ENCODE results near the gene AP2A1.

Gene AP2A1

GRCh38 chr19:49847731-49848696 is 81.2 kb downstream of the AP2A1 start:
- no peak overlapping the region for H3K18ac ChIP-seq (ENCODE audit: low read length)
- H3K23ac ChIP-seq (ENCODE audit: low read length) = no peak overlapping the region
- no peaks in the 10 kb centered on the region for H3K27me3 ChIP-seq (ENCODE audit: insufficient read depth, low read length)
- H2AFZ ChIP-seq (ENCODE audit: insufficient read depth, low read length, poor library complexity) = no peak overlapping the region
- no peak overlapping the region for H3K9ac ChIP-seq (ENCODE audit: low read length)
- no peaks in the 10 kb centered on the region for H3K9me3 ChIP-seq (ENCODE audit: insufficient read depth, low read depth, low read length)
- H4K12ac ChIP-seq (ENCODE audit: low read depth, low read length) = no peak overlapping the region
- H3K4me1 ChIP-seq (ENCODE audit: control insufficient read depth in 1 of 2, insufficient read depth in 2 of 2, low read length in 2 of 2) = peaks cover 7 to 17% of the 10 kb centered on the region in 2 experiments
- H3K27ac ChIP-seq (ENCODE audit: low read depth, low read length) = no peak overlapping the region
- no peak overlapping the region for H2BK12ac ChIP-seq (ENCODE audit: low read length)
- no peak overlapping the region for H3K4ac ChIP-seq (ENCODE audit: low read depth, low read length)
- DNase-seq = peak in 1 of 2 donors; percentile 58
- no peak overlapping the region for H3K4me3 ChIP-seq (ENCODE audit: low read depth, low read length)
- H3K14ac ChIP-seq (ENCODE audit: low read length) = no peak overlapping the region
- H3K79me1 ChIP-seq (ENCODE audit: low read length) = peaks cover 7% of the 10 kb centered on the region
- WGBS (ENCODE audit: extremely low coverage, insufficient coverage, insufficient read length) = no CpG with 5 or more reads among the region's 10 CpGs
- peaks cover 8 to 9% of the 10 kb centered on the region in 2 experiments for H3K36me3 ChIP-seq (ENCODE audit: control insufficient read depth in 1 of 2, insufficient read depth in 2 of 2, low read length in 2 of 2)
- H2BK5ac ChIP-seq (ENCODE audit: low read depth, low read length, poor library complexity) = no peak overlapping the region
- no peak overlapping the region for H4K91ac ChIP-seq (ENCODE audit: low read depth, low read length)
- peaks cover 12% of the 10 kb centered on the region for H3K79me2 ChIP-seq (ENCODE audit: control insufficient read depth, insufficient read depth, low read length, poor library complexity)
- H4K8ac ChIP-seq (ENCODE audit: low read depth, low read length) = no peak overlapping the region
- H2BK120ac ChIP-seq (ENCODE audit: insufficient read depth, low read length, poor library complexity) = no peak overlapping the region
- H3K4me2 ChIP-seq (ENCODE audit: low read length) = no peak overlapping the region
- no peak overlapping the region for H2AK5ac ChIP-seq (ENCODE audit: low read length)

GRCh38 chr19:49848938-49849337 is 82.1 kb downstream of the AP2A1 start:
- Histone ChIP-seq H3K4me3 (ENCODE audit: low read depth, low read length) (no peak overlapping the region), H3K4me2 (ENCODE audit: low read length) (no peak overlapping the region), H3K9me3 (ENCODE audit: insufficient read depth, low read depth, low read length) (no peaks in the 10 kb centered on the region), H4K12ac (ENCODE audit: low read depth, low read length) (no peak overlapping the region), H3K27me3 (ENCODE audit: insufficient read depth, low read length) (no peaks in the 10 kb centered on the region), H4K8ac (ENCODE audit: low read depth, low read length) (no peak overlapping the region), H2BK120ac (ENCODE audit: insufficient read depth, low read length, poor library complexity) (no peak overlapping the region), H2AFZ (ENCODE audit: insufficient read depth, low read length, poor library complexity) (no peak overlapping the region), H3K23ac (ENCODE audit: low read length) (no peak overlapping the region), H3K18ac (ENCODE audit: low read length) (no peak overlapping the region), H3K14ac (ENCODE audit: low read length) (no peak overlapping the region), H3K79me2 (ENCODE audit: control insufficient read depth, insufficient read depth, low read length, poor library complexity) (peaks cover 13% of the 10 kb centered on the region), H4K91ac (ENCODE audit: low read depth, low read length) (no peak overlapping the region), H3K4me1 (ENCODE audit: control insufficient read depth in 1 of 2, insufficient read depth in 2 of 2, low read length in 2 of 2) (peaks cover 7 to 17% of the 10 kb centered on the region in 2 experiments), H3K79me1 (ENCODE audit: low read length) (peaks cover 7% of the 10 kb centered on the region), H3K27ac (ENCODE audit: low read depth, low read length) (no peak overlapping the region), H3K36me3 (ENCODE audit: control insufficient read depth in 1 of 2, insufficient read depth in 2 of 2, low read length in 2 of 2) (peaks cover 9% of the 10 kb centered on the region in 2 experiments), H2AK5ac (ENCODE audit: low read length) (no peak overlapping the region), H3K4ac (ENCODE audit: low read depth, low read length) (no peak overlapping the region), H2BK12ac (ENCODE audit: low read length) (no peak overlapping the region), H2BK5ac (ENCODE audit: low read depth, low read length, poor library complexity) (no peak overlapping the region), H3K9ac (ENCODE audit: low read length) (no peak overlapping the region)
- no peak for DNase-seq
- WGBS (ENCODE audit: extremely low coverage, insufficient coverage, insufficient read length) = no CpG with 5 or more reads among the region's 3 CpGs

- no peak overlapping the region for H4K12ac ChIP-seq (ENCODE audit: low read depth, low read length)
- H3K4me3 ChIP-seq (ENCODE audit: low read depth, low read length) = peak overlapping the region; percentile 42
- H3K4me1 ChIP-seq (ENCODE audit: control insufficient read depth in 1 of 2, insufficient read depth in 2 of 2, low read length in 2 of 2) = peaks cover 7 to 17% of the 10 kb centered on the region in 2 experiments
- H3K9me3 ChIP-seq (ENCODE audit: insufficient read depth, low read depth, low read length) = no peaks in the 10 kb centered on the region
- no peak overlapping the region for H3K18ac ChIP-seq (ENCODE audit: low read length)
- H3K23ac ChIP-seq (ENCODE audit: low read length) = no peak overlapping the region
- H2BK5ac ChIP-seq (ENCODE audit: low read depth, low read length, poor library complexity) = no peak overlapping the region
- H2BK120ac ChIP-seq (ENCODE audit: insufficient read depth, low read length, poor library complexity) = no peak overlapping the region
- H3K36me3 ChIP-seq (ENCODE audit: control insufficient read depth in 1 of 2, insufficient read depth in 2 of 2, low read length in 2 of 2) = peaks cover 12 to 15% of the 10 kb centered on the region in 2 experiments
- peak overlapping the region; percentile 13 for H4K8ac ChIP-seq (ENCODE audit: low read depth, low read length)
- no peaks in the 10 kb centered on the region for H3K27me3 ChIP-seq (ENCODE audit: insufficient read depth, low read length)
- peak overlapping the region; percentile 87 for H3K4me2 ChIP-seq (ENCODE audit: low read length)
- no peak overlapping the region for H2BK12ac ChIP-seq (ENCODE audit: low read length)
- no peak overlapping the region for H3K14ac ChIP-seq (ENCODE audit: low read length)
- H3K27ac ChIP-seq (ENCODE audit: low read depth, low read length) = no peak overlapping the region
- peaks cover 14% of the 10 kb centered on the region for H3K79me2 ChIP-seq (ENCODE audit: control insufficient read depth, insufficient read depth, low read length, poor library complexity)
- WGBS (ENCODE audit: extremely low coverage, insufficient coverage, insufficient read length) = no CpG with 5 or more reads among the region's 15 CpGs
- DNase-seq = no peak
- H4K91ac ChIP-seq (ENCODE audit: low read depth, low read length) = no peak overlapping the region
- H3K79me1 ChIP-seq (ENCODE audit: low read length) = peaks cover 7% of the 10 kb centered on the region
- H3K9ac ChIP-seq (ENCODE audit: low read length) = no peak overlapping the region
- peak overlapping the region; percentile 1 for H3K4ac ChIP-seq (ENCODE audit: low read depth, low read length)
- H2AK5ac ChIP-seq (ENCODE audit: low read length) = no peak overlapping the region
- no peak overlapping the region for H2AFZ ChIP-seq (ENCODE audit: insufficient read depth, low read length, poor library complexity)
Measured at GRCh38 chr19:49849433-49850220, 82.8 kb downstream of the AP2A1 start.

- Histone ChIP-seq H4K12ac (ENCODE audit: low read depth, low read length) (no peak overlapping the region), H3K9ac (ENCODE audit: low read length) (no peak overlapping the region), H2BK12ac (ENCODE audit: low read length) (no peak overlapping the region), H2BK5ac (ENCODE audit: low read depth, low read length, poor library complexity) (no peak overlapping the region), H3K79me1 (ENCODE audit: low read length) (peaks cover 7% of the 10 kb centered on the region), H3K27me3 (ENCODE audit: insufficient read depth, low read length) (no peaks in the 10 kb centered on the region), H4K8ac (ENCODE audit: low read depth, low read length) (peak overlapping the region; percentile 13), H3K9me3 (ENCODE audit: insufficient read depth, low read depth, low read length) (no peaks in the 10 kb centered on the region), H4K91ac (ENCODE audit: low read depth, low read length) (no peak overlapping the region), H3K36me3 (ENCODE audit: control insufficient read depth in 1 of 2, insufficient read depth in 2 of 2, low read length in 2 of 2) (peaks cover 16 to 21% of the 10 kb centered on the region in 2 experiments), H2AK5ac (ENCODE audit: low read length) (no peak overlapping the region), H2AFZ (ENCODE audit: insufficient read depth, low read length, poor library complexity) (no peak overlapping the region), H3K27ac (ENCODE audit: low read depth, low read length) (no peak overlapping the region), H3K18ac (ENCODE audit: low read length) (no peak overlapping the region), H3K79me2 (ENCODE audit: control insufficient read depth, insufficient read depth, low read length, poor library complexity) (peaks cover 14% of the 10 kb centered on the region), H3K23ac (ENCODE audit: low read length) (no peak overlapping the region), H3K4me2 (ENCODE audit: low read length) (peak overlapping the region; percentile 87), H3K4me3 (ENCODE audit: low read depth, low read length) (peak overlapping the region; percentile 42), H3K4ac (ENCODE audit: low read depth, low read length) (peak overlapping the region; percentile 1), H3K4me1 (ENCODE audit: control insufficient read depth in 1 of 2, insufficient read depth in 2 of 2, low read length in 2 of 2) (peaks cover 7 to 17% of the 10 kb centered on the region in 2 experiments), H3K14ac (ENCODE audit: low read length) (no peak overlapping the region), H2BK120ac (ENCODE audit: insufficient read depth, low read length, poor library complexity) (no peak overlapping the region)
- no peak for DNase-seq
- WGBS (ENCODE audit: extremely low coverage, insufficient coverage, insufficient read length) = no CpG with 5 or more reads among the region's 12 CpGs
Measured at GRCh38 chr19:49850221-49850486, 83.4 kb downstream of the AP2A1 start.
